NCI-H2227 treated with DMSO at 0.1 percent for 48 hours (cell line): ENCODE results near the gene PTPN14.

Experiments
- DNase-seq: peaks from one replicate; lab custom pipeline; 2025; lab: John Stamatoyannopoulos, UW

PTPN14 gene

GRCh38 chr1:214476229-214476985 lies 75.0 kb downstream of the PTPN14 start:
- DNase-seq = no peak

- no peak for DNase-seq
Observed at GRCh38 chr1:214475746-214476145, 75.7 kb downstream of the PTPN14 start.

GRCh38 chr1:214475331-214475730 lies 76.1 kb downstream of the PTPN14 start:
- DNase-seq = no peak

GRCh38 chr1:214474467-214474866 lies 76.9 kb downstream of the PTPN14 start:
- DNase-seq = no peak

GRCh38 chr1:214473862-214474261 lies 77.5 kb downstream of the PTPN14 start:
- DNase-seq = no peak

- no peak for DNase-seq
Observed at GRCh38 chr1:214473387-214473786, 78.0 kb downstream of the PTPN14 start.

- DNase-seq = no peak
Observed at GRCh38 chr1:214472364-214472763, 79.0 kb downstream of the PTPN14 start.

- no peak for DNase-seq
Observed at GRCh38 chr1:214471458-214471857, 79.9 kb downstream of the PTPN14 start.

- no peak for DNase-seq
Observed at GRCh38 chr1:214470132-214470531, 81.3 kb downstream of the PTPN14 start.

GRCh38 chr1:214469290-214469689 lies 82.1 kb downstream of the PTPN14 start:
- DNase-seq = no peak

- DNase-seq = no peak
Observed at GRCh38 chr1:214467078-214467585, 84.3 kb downstream of the PTPN14 start.

GRCh38 chr1:214466403-214467077 lies 84.9 kb downstream of the PTPN14 start:
- DNase-seq = no peak

- DNase-seq = no peak
Observed at GRCh38 chr1:214464445-214465287, 86.7 kb downstream of the PTPN14 start.

GRCh38 chr1:214463596-214463995 lies 87.8 kb downstream of the PTPN14 start:
- DNase-seq = no peak

GRCh38 chr1:214462882-214463281 lies 88.5 kb downstream of the PTPN14 start:
- no peak for DNase-seq

- no peak for DNase-seq
Observed at GRCh38 chr1:214461305-214461704, 90.1 kb downstream of the PTPN14 start.

- DNase-seq = no peak
Observed at GRCh38 chr1:214460304-214460916, 91.0 kb downstream of the PTPN14 start.

GRCh38 chr1:214459895-214460294 lies 91.5 kb downstream of the PTPN14 start:
- DNase-seq = no peak

GRCh38 chr1:214458541-214458940 lies 92.9 kb downstream of the PTPN14 start:
- no peak for DNase-seq

- no peak for DNase-seq
Observed at GRCh38 chr1:214455971-214456867, 95.2 kb downstream of the PTPN14 start.

- DNase-seq = no peak
Observed at GRCh38 chr1:214455479-214455878, 95.9 kb downstream of the PTPN14 start.
